Neural cell (in vitro differentiated cells): ENCODE results near the gene ZBTB5. TPM values are rescaled to one million over a fixed set of nuclear protein-coding genes. Genes with fewer than 3 reads are reported as not detected.

ENCODE experiments used
- H2AFZ ChIP-seq: fragments of 200-600, 300-800 bp; sonication (generic), shearing (Covaris generic); 2 replicates; pipeline ENCODE4 v1.6.0; 2014; ENCODE audit warnings: low read depth, mild to moderate bottlenecking, antibody characterized with exemption, low read length, moderate library complexity
- H3F3A ChIP-seq: fragments of 200-600 bp; shearing (Covaris generic); 2 replicates; pipeline ENCODE4 v1.6.1; 2016; ENCODE audit warnings: mild to moderate bottlenecking, moderate library complexity, mixed read lengths, antibody characterized with exemption, low read length; ENCODE audit not compliant: insufficient read depth, poor library complexity, severe bottlenecking
- H3K27ac ChIP-seq: fragments of 200-600, 300-800 bp; sonication (generic), shearing (Covaris generic); 2 replicates; pipeline ENCODE4 v1.5.1; 2014; ENCODE audit warnings: mild to moderate bottlenecking, low read length, moderate library complexity
- H3K27me3 ChIP-seq: fragments of 300-800, 200-600 bp; sonication (generic), shearing (Covaris generic); 2 replicates; pipeline ENCODE4 v1.6.0; 2014; ENCODE audit warnings: mild to moderate bottlenecking, low read depth, low read length, moderate library complexity; ENCODE audit not compliant: insufficient read depth
- H3K36me3 ChIP-seq: fragments of 300-800, 200-600 bp; sonication (generic), shearing (Covaris generic); 2 replicates; pipeline ENCODE4 v1.5.1; 2014; ENCODE audit warnings: mild to moderate bottlenecking, antibody characterized with exemption, low read length, moderate library complexity; ENCODE audit not compliant: insufficient read depth
- H3K4me2 ChIP-seq: fragments of 300-800, 200-600 bp; sonication (generic), shearing (Covaris generic); 2 replicates; pipeline ENCODE4 v1.6.0; 2014; ENCODE audit warnings: mild to moderate bottlenecking, low read length
- H3K4me3 ChIP-seq: fragments of 300-800, 200-600 bp; sonication (generic), shearing (Covaris generic); 2 replicates; pipeline ENCODE4 v1.5.1; 2014; ENCODE audit warnings: mild to moderate bottlenecking, low read length, moderate library complexity
- H3K79me2 ChIP-seq: fragments of 200-600 bp; shearing (Covaris generic); replicated peaks from 2 replicates; pipeline ENCODE4 v1.6.0; 2014; ENCODE audit warnings: mild to moderate bottlenecking, low read length, moderate library complexity; ENCODE audit not compliant: insufficient read depth
- H3K9ac ChIP-seq: fragments of 300-800, 200-600 bp; sonication (generic), shearing (Covaris generic); 2 replicates; pipeline ENCODE4 v1.6.1; 2016; ENCODE audit warnings: mild to moderate bottlenecking, low read length, mixed read lengths
- H3K9me2 ChIP-seq: fragments of 200-600 bp; shearing (Covaris generic); 2 replicates; pipeline ENCODE4 v1.6.1; 2016; ENCODE audit warnings: mild to moderate bottlenecking, low read length, mixed read lengths; ENCODE audit not compliant: insufficient read depth
- H3K9me3 ChIP-seq: fragments of 200-600, 300-800 bp; sonication (generic), shearing (Covaris generic); 2 replicates; pipeline ENCODE4 v1.6.1; 2016; ENCODE audit warnings: mild to moderate bottlenecking, mixed run types, low read length, moderate library complexity, mixed read lengths
- H4K20me1 ChIP-seq: fragments of 200-600 bp; shearing (Covaris generic); 2 replicates; pipeline ENCODE4 v1.6.1; 2016; ENCODE audit warnings: mild to moderate bottlenecking, mixed run types; ENCODE audit not compliant: insufficient read depth
- CTCF ChIP-seq: fragments of 450-650 bp; IDR thresholded peaks from 2 replicates; pipeline ENCODE4 v1.5.1; 2014; ENCODE audit warnings: antibody characterized with exemption, mild to moderate bottlenecking, moderate library complexity; ENCODE audit not compliant: poor library complexity, severe bottlenecking
- EP300 ChIP-seq: fragments of 450-650 bp; conservative IDR thresholded peaks from 2 replicates; pipeline ENCODE4 v1.6.1; 2014; ENCODE audit warnings: antibody characterized with exemption, mild to moderate bottlenecking, moderate library complexity; ENCODE audit not compliant: poor library complexity, severe bottlenecking
- EZH2 ChIP-seq: fragments of 200-600, 300-800 bp; shearing (Covaris generic), sonication (generic); IDR thresholded peaks from 2 replicates; pipeline ENCODE4 v1.6.1; 2014; ENCODE audit warnings: antibody characterized with exemption, low read length, borderline replicate concordance, mild to moderate bottlenecking; ENCODE audit not compliant: insufficient read depth, poor library complexity, severe bottlenecking
- MXI1 ChIP-seq: fragments of 450-650 bp; conservative IDR thresholded peaks from 2 replicates; pipeline ENCODE4 v1.6.1; 2014; ENCODE audit warnings: antibody characterized with exemption, mild to moderate bottlenecking; ENCODE audit not compliant: poor library complexity, severe bottlenecking
- POLR2AphosphoS5 ChIP-seq: IDR thresholded peaks from 2 replicates; pipeline ENCODE4 v1.6.1; 2012
- RAD21 ChIP-seq: fragments of 450-650 bp; conservative IDR thresholded peaks from 2 replicates; pipeline ENCODE4 v1.6.1; 2014; ENCODE audit warnings: antibody characterized with exemption, mild to moderate bottlenecking, moderate library complexity
- REST ChIP-seq: IDR thresholded peaks from 2 replicates; pipeline ENCODE4 v1.6.1; 2012; ENCODE audit warnings: borderline replicate concordance
- TAF1 ChIP-seq: IDR thresholded peaks from 2 replicates; pipeline ENCODE4 v1.6.1; 2012; ENCODE audit warnings: low read depth
- polyA plus RNA-seq: library from polyadenylated mRNA; depleted of rRNA; stranded (reverse); fragments of >200 nt; gene quantifications from 2 replicates; pipeline ENCODE4 v1.2.3, GENCODE V29; 2014

The ZBTB5 gene
- polyA plus RNA-seq, 1 donor from 2014 or later: 21.0 TPM

GRCh38 chr9:37429441-37430285, 35.6 kb downstream of the ZBTB5 start:
- Histone ChIP-seq H3K4me2 (no peak overlapping the region), H3K4me3 (no peak overlapping the region), H2AFZ (no peak overlapping the region), H4K20me1 (no peaks in the 10 kb centered on the region), H3K9me2 (no peaks in the 10 kb centered on the region), H3K27ac (no peak overlapping the region), H3K79me2 (no peaks in the 10 kb centered on the region), H3K9me3 (no peaks in the 10 kb centered on the region), H3K9ac (no peak overlapping the region), H3F3A (no peaks in the 10 kb centered on the region), H3K27me3 (no peaks in the 10 kb centered on the region), H3K36me3 (no peaks in the 10 kb centered on the region)
- no peak for TF ChIP-seq TAF1
- TF ChIP-seq POLR2AphosphoS5: no peak
- no peak for TF ChIP-seq RAD21
- TF ChIP-seq MXI1: no peak
- TF ChIP-seq EP300: no peak
- no peak for TF ChIP-seq CTCF
- TF ChIP-seq REST: no peak
- no peak for TF ChIP-seq EZH2

- Histone ChIP-seq H3K27ac (no peak overlapping the region), H4K20me1 (no peaks in the 10 kb centered on the region), H3F3A (no peaks in the 10 kb centered on the region), H3K27me3 (no peaks in the 10 kb centered on the region), H3K4me3 (no peak overlapping the region), H3K9me3 (no peaks in the 10 kb centered on the region), H3K79me2 (peaks cover 9% of the 10 kb centered on the region), H3K9ac (no peak overlapping the region), H3K36me3 (no peaks in the 10 kb centered on the region), H3K4me2 (no peak overlapping the region), H2AFZ (no peak overlapping the region), H3K9me2 (no peaks in the 10 kb centered on the region)
- TF ChIP-seq POLR2AphosphoS5: no peak
- no peak for TF ChIP-seq RAD21
- TF ChIP-seq CTCF: no peak
- TF ChIP-seq EZH2: no peak
Observed at GRCh38 chr9:37428345-37428744, 36.9 kb downstream of the ZBTB5 start.
